GM23338 (cell line): ENCODE measurements around the gene RPP25. TPM values are rescaled to one million over a fixed set of nuclear protein-coding genes. Genes with fewer than 3 reads are reported as not detected.

ENCODE experiments used
- ATAC-seq: fragments of 200-7000 bp; cut with Tn5 transposase; 3 replicates; pipeline ENCODE4 v1.9.1; 2020
- DNase-seq: peaks from one replicate; pipeline ENCODE4 v3.0.0-alpha.2; 2015; ENCODE audit warnings: low spot score
- H2AFZ ChIP-seq: fragments of 200-600 bp; sonication (generic); 2 replicates; pipeline ENCODE4 v1.8.0; 2016; ENCODE audit warnings: antibody characterized with exemption, mild to moderate bottlenecking, moderate library complexity
- H3F3A ChIP-seq: fragments of 200-600 bp; sonication (generic); replicated peaks from 2 replicates; pipeline ENCODE4 v1.8.0; 2017; ENCODE audit warnings: antibody characterized with exemption, mixed run types, low read depth
- H3K27ac ChIP-seq: fragments of 200-600 bp; sonication (generic); 2 replicates; pipeline ENCODE4 v1.6.1; 2016; ENCODE audit warnings: low read depth
- H3K27me3 ChIP-seq: fragments of 200-600 bp; sonication (generic); 2 replicates; pipeline ENCODE4 v1.8.0; 2016; ENCODE audit warnings: mild to moderate bottlenecking, mixed run types, moderate library complexity; ENCODE audit not compliant: insufficient read depth
- H3K36me3 ChIP-seq: fragments of 200-600 bp; sonication (generic); 2 replicates; pipeline ENCODE4 v1.8.0; 2016; ENCODE audit warnings: mild to moderate bottlenecking; ENCODE audit not compliant: insufficient read depth
- H3K4me1 ChIP-seq: fragments of 200-600 bp; sonication (generic); 2 replicates; pipeline ENCODE4 v1.8.0; 2016; ENCODE audit warnings: mild to moderate bottlenecking, moderate library complexity; ENCODE audit not compliant: insufficient read depth
- H3K4me2 ChIP-seq: fragments of 200-600 bp; sonication (generic); 2 replicates; pipeline ENCODE4 v1.7.1; 2017; ENCODE audit warnings: mixed run types
- H3K4me3 ChIP-seq: fragments of 200-600 bp; sonication (generic); 2 replicates; pipeline ENCODE4 v1.6.1; 2016; ENCODE audit warnings: mixed run types
- H3K79me2 ChIP-seq: fragments of 200-600 bp; sonication (generic); replicated peaks from 2 replicates; pipeline ENCODE4 v1.8.0; 2017; ENCODE audit warnings: mild to moderate bottlenecking; ENCODE audit not compliant: insufficient read depth
- H3K9me2 ChIP-seq: fragments of 200-600 bp; sonication (generic); 2 replicates; pipeline ENCODE4 v1.8.0; 2017; ENCODE audit not compliant: insufficient read depth
- H4K20me1 ChIP-seq: fragments of 200-600 bp; sonication (generic); replicated peaks from 2 replicates; pipeline ENCODE4 v1.8.0; 2017; ENCODE audit warnings: mild to moderate bottlenecking; ENCODE audit not compliant: insufficient read depth
- H3K27ac Mint-ChIP-seq: 2 replicates; pipeline ENCODE4 v1.8.0; 2020; ENCODE audit warnings: inconsistent platforms, mild to moderate bottlenecking, moderate library complexity, mixed read lengths
- H3K27me3 Mint-ChIP-seq: 3 replicates; pipeline ENCODE4 v1.8.0; 2022; ENCODE audit warnings: low read depth, mild to moderate bottlenecking, moderate library complexity, mixed read lengths, inconsistent platforms; ENCODE audit not compliant: insufficient read depth, poor library complexity
- H3K36me3 Mint-ChIP-seq: 3 replicates; pipeline ENCODE4 v1.8.0; 2021; ENCODE audit warnings: low read depth, mild to moderate bottlenecking, inconsistent platforms, moderate library complexity, mixed read lengths
- H3K4me1 Mint-ChIP-seq: 3 replicates; pipeline ENCODE4 v1.8.0; 2020; ENCODE audit warnings: mild to moderate bottlenecking, inconsistent platforms, mixed read lengths
- H3K4me3 Mint-ChIP-seq: 3 replicates; pipeline ENCODE4 v1.8.0; 2021; ENCODE audit warnings: moderate library complexity, mild to moderate bottlenecking, inconsistent platforms, mixed read lengths
- H3K9me3 Mint-ChIP-seq: 3 replicates; pipeline ENCODE4 v1.8.0; 2020; ENCODE audit warnings: moderate library complexity, mild to moderate bottlenecking, inconsistent platforms, mixed read lengths
- EZH2 ChIP-seq: fragments of 200-600 bp; sonication (generic); IDR thresholded peaks from one replicate; pipeline ENCODE4 v1.8.0; 2017; ENCODE audit warnings: antibody characterized with exemption, mild to moderate bottlenecking, low read depth; ENCODE audit not compliant: unreplicated experiment
- EZH2phosphoT487 ChIP-seq: fragments of 200-600 bp; sonication (generic); IDR thresholded peaks from one replicate; pipeline ENCODE4 v1.8.1; 2018; ENCODE audit warnings: antibody characterized with exemption; ENCODE audit not compliant: unreplicated experiment
- NANOG ChIP-seq: IDR thresholded peaks from 2 replicates; pipeline ENCODE4 v1.6.1; 2016; ENCODE audit warnings: antibody characterized with exemption, borderline replicate concordance
- REST ChIP-seq: IDR thresholded peaks from one replicate; pipeline ENCODE4 v1.6.1; 2018; ENCODE audit warnings: antibody characterized with exemption; ENCODE audit not compliant: unreplicated experiment
- STAT1 ChIP-seq: IDR thresholded peaks from one replicate; pipeline ENCODE4 v1.6.1; 2016; ENCODE audit warnings: antibody characterized with exemption; ENCODE audit not compliant: unreplicated experiment
- ZNF462 ChIP-seq: fragments of 250-450 bp; sonication (Bioruptor Pico); IDR thresholded peaks from 2 replicates; pipeline ENCODE4 v1.5.0; 2020; ENCODE audit warnings: mild to moderate bottlenecking, moderate library complexity
- polyA plus RNA-seq: library from polyadenylated mRNA; unstranded; fragments of >200 nt; fragmentation: Nextera tagmentation; extraction: Ambion mirVana; gene quantifications from 2 replicates; pipeline ENCODE4 v1.2.1, GENCODE V29; 2016
- total RNA-seq: library from RNA; depleted of rRNA; stranded (reverse); fragments of >200 nt; shearing (Covaris generic); gene quantifications from 2 replicates; pipeline ENCODE4 v1.2.3, GENCODE V29; 2014

RPP25 gene
- total and polyA plus RNA-seq, 2 experiments from 2014 or later: 14.8 to 18.8 TPM

- no peaks in the 10 kb centered on the region for H3K9me2 ChIP-seq
- Mint-ChIP-seq H3K9me3 (no peaks in the 10 kb centered on the region), H3K27me3 (peaks cover 7% of the 10 kb centered on the region), H3K4me1 (peaks cover 11% of the 10 kb centered on the region), H3K36me3 (no peaks in the 10 kb centered on the region), H3K4me3 (no peak overlapping the region), H3K27ac (no peak overlapping the region)
- H3F3A ChIP-seq: peaks cover 4% of the 10 kb centered on the region; the same call in 1 of the 2 replicates
- ATAC-seq: no peak
- no peaks in the 10 kb centered on the region for H3K36me3 ChIP-seq
- no peaks in the 10 kb centered on the region for H3K79me2 ChIP-seq
- no peaks in the 10 kb centered on the region for H3K4me1 ChIP-seq
- no peaks in the 10 kb centered on the region for H3K27me3 ChIP-seq
- H4K20me1 ChIP-seq: no peaks in the 10 kb centered on the region
- DNase-seq: no peak
- H3K4me3 ChIP-seq: no peak overlapping the region
- no peak overlapping the region for H3K27ac ChIP-seq
- H2AFZ ChIP-seq: no peak overlapping the region
- H3K4me2 ChIP-seq: no peak overlapping the region
- TF ChIP-seq EZH2 (no peak), REST (no peak), ZNF462 (CRISPR knock-in tag) (no peak), EZH2phosphoT487 (no peak), NANOG (no peak), STAT1 (no peak)
Measured at GRCh38 chr15:74982183-74982582, 25.6 kb upstream of the RPP25 start.
